HL-60/S4 (cell line): ENCODE data around the gene OPTC.

ENCODE experiments used
- in situ Hi-C: fragments of 300-500 bp; cut with MboI; formaldehyde crosslinking; loops from 2 replicates; pipeline ENCODE4 v1.14.3; 2022; ENCODE audit warnings: low sequenced_read_pairs

The OPTC gene

GRCh38 chr1:203555076-203555475 lies 61.1 kb downstream of the OPTC start:
- in situ Hi-C loops, result no loop called here

GRCh38 chr1:203555511-203556046 lies 61.6 kb downstream of the OPTC start:
- in situ Hi-C loops, result no loop called here

GRCh38 chr1:203556047-203556851 lies 62.3 kb downstream of the OPTC start:
- in situ Hi-C loops, result no loop called here

- in situ Hi-C loops, result no loop called here
Observed at GRCh38 chr1:203557390-203557789, 63.4 kb downstream of the OPTC start.

- in situ Hi-C loops, result no loop called here
Observed at GRCh38 chr1:203558064-203558760, 64.3 kb downstream of the OPTC start.
